DLD1 (cell line): ENCODE data around the gene MR1.

Source experiments
- in situ Hi-C: cut with HindIII; loops from 2 replicates; pipeline ENCODE4 v1.10.0; 2017; ENCODE audit warnings: low sequenced_read_pairs

Gene MR1

DNA sequence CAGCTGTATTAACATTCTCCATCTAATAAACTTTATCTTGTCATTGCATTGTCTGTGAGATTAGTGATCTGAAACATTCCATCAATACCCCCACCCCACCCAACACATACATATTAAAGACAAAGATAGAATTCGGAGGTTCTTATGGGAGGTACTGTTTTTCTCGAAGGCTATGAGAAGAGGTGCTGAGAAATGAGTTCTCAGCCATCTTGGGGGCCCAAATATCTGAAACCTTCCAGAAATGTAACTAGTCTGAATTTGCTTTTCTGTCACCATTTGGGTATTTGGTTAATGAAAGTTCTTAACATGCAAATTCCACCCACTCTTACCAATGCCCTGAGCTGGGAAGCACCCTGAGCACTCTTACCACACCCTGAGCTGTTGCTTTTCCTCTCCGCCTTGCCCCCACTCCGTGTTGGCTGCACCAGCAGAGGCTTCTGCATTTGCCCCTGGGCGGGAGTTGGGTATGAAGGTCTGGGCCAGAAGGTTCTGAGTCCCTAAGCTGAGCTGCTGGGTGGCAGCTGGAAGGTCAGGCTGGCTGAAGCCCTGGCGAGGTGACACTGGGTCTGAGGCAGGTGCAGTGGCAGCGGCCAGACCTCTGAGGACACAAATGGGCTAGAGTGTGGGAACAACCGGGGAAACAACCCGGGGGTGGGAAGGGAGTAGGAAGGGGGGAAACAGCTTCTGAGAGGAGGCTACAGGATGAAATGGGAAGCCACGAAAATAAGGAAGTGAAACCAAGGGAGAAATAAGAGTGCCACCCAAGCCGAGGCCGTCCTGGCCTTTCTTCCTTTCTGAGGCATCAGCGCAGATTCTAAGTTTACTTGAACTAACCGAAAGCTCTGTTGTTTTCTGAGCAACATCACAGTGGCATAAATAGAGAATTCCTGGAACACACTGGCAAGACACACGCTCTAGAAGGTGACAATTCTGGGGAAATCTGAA lies 28.4 kb downstream of the MR1 start:
- in situ Hi-C loops = no loop called here

DNA sequence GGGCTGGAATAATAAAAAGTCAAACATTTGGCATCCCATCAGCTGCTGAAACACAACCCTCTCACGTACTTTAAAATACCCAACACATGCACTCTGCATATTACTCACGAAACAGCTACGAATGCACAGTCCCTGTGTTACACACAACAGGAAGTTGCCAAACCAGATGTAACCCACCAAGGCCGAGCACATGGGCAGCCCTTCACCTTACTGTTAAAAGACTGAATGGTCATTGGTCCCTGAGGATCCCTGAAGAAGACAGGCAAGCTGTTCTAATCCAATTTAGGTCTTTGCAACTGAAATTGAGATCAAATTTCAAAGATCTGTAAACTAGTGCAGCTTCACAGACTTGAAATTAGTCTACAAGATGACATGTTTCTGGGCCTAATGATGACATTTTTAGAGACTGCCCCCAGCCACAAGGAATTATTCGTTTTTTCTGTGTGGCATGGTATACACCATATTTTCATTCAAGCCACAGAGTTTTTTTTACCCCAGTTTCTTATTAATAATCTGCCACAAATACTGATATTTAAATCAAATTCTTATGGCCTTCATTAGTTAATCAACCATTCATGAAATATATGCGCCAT lies 29.1 kb downstream of the MR1 start:
- in situ Hi-C loops = no loop called here

DNA sequence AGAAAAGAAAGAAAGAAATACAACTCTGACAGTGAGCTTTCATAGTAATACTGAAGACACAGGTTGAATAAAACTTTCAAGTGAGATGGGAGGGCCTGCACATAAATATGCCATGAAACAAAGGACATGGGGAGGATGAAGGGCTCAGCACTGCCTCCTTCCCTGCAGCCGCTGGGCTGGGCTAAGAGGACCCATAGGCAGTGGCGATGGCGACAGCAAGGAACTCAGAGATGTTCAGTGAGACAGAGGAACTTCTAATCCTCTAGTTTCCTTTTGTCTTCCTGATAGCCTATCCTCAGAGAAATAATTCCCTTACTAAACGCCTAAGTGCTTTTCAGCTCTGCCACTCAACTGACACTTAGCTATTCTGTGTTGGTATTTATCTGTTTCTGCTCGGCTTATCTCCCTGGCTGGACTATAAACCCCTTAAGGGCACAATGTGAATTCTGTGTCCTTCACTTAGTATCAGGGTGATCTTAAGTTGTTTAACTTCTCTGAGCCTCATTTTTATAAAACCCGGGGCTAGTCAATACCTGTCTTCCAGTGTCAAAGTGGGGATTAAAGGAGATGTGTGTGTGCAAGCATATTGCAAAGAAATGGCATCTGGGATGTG lies 30.3 kb downstream of the MR1 start:
- in situ Hi-C loops = no loop called here

DNA sequence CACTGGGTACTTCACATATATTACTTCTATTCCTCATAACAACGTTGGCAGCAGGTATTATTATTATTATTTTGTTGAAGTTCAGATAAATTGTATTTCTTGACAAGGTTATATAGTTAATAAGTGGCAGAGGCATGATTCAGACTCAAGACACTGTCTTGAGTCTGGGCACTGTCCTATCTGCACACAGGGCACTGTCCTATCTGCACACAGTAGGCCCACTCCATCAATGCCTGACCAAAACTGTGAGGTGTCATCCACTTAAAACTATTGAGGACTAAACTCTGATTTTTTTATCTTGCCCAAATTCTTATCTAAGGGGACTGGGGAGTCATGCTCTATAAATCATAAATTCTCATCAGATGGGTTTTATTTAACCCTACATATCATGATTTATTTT lies 30.9 kb downstream of the MR1 start:
- in situ Hi-C loops = no loop called here

DNA sequence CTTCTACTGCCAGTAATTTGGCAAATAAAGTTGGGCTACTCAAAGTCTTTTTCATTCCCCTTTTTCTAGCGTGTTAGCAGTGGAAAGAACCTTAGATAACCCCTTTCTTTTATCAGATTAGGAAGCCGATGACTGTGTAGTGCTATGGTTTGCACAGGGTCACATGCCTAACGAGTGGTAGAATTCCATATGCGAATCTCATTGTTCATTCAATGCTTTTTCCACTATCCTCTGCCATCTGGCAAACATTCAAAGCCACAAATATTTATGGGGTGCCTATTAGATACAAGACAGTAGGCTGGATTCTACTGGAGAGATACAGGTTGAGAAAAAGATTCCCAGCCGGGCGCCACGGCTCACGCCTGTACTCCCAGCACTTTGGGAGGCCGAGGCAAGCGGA lies 39.9 kb downstream of the MR1 start:
- in situ Hi-C loops = no loop called here

DNA sequence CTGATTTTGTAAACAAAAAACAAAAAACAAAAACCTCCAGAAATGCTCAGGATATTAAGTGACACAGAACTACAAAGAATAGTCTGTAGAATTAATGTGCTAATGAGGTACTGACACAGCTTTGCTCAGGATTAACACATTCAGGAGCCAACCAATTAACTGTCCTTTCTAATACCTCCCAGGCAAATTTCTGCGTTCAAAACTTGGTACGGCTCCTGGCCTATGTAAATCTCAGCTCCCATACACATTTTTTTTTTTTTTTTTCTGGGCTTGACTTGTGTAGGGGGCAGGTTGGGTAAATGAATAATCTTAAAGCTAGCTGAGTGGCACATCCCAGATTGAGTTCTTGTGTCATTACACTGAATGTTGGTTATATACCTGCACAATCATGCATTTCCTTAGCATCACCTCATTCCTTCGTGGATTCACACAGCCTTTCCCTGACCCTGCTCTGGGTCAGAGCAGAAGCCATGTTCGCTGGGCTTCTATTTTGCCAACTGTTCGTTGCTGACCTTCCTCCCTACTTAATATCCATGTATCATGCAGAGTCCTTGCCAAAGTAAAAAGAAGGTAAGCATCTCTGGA lies 42.1 kb downstream of the MR1 start:
- in situ Hi-C loops = no loop called here

DNA sequence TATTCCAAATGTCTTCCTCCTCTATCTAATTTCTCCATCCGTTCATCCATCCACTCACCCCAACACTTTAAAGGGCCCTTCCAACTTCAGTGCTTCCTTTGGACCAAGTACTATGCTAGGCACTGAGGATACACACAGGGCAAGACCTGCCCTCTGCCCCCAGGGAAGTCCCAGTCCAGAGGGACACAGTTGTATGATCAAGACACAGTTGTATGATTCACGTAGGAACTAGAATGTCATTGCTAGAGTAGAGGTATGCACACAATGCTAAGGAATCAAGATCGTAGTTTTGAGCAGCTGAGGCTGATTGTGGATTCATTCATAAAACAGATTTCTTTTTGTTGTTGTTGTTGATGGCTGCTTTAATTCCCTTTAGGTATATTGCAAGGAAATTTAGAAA lies 43.1 kb downstream of the MR1 start:
- in situ Hi-C loops = no loop called here

DNA sequence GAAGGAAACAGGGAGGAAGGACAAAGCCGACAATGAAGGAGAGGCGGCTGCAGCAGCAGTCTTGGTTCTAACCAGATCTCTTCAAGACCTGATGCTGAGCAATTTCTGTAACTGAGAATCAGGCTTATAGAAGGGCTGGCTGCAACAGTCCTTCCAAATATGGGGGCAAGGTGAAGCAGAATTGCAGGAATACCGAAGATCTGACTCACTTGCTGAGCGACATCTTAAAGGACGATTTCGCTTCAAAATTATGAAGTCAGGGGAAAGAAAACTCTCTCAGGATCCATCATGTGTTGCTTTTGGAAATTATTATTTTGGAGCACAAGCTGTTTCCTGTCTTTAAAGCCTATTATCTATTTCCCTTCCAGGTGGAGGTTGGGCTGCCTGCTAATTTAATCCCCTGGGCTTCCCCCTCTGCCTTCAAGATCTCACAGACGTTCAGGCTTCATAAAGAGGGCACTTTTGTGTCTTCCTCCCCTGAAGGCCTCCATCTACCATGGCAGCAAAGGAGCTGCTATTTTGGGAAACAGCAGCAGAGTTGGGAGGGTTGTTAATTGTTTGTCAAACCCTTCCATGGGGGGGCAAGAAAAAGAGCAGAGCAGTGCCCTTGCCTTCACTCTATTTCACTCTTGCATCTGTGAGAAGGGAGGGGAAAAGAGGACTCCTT lies 43.9 kb downstream of the MR1 start:
- in situ Hi-C loops = no loop called here

DNA sequence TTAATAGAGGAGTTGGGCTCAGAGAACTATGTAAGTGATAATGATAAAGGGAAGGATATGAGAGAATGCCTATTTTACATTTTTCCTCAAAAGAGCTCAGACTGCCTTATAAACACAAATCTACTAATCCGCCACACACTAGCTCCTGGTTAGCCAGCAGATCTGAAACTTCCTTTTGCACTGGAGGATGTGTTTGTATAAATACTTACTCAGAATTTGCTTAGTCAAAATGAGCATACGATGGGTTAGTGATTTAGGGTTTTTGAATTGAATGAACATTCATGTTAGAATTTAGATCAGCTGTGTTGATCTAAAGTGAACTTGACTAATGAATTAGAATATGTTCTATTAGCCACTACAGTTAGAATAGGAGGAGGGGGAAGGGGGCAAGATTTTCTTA lies 45.6 kb downstream of the MR1 start:
- in situ Hi-C loops = no loop called here

DNA sequence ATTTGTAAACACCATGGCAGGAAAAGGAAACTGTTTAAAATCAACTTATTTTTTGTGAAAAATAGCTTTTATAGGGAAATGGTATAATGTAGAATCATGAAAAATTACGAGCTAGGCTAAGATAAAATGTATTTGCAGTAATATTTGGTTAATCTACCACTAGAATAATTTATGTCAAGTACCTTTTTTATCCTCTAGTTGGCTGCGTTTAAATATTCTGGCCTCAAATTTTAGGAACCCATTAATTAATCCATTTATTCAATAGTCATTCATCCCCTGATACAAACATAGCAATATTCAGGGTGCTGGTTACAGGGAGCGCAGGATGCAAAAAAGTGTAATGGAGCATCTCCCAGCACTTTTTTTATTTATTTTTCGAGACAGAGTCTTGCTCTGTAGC lies 46.1 kb downstream of the MR1 start:
- in situ Hi-C loops = no loop called here

DNA sequence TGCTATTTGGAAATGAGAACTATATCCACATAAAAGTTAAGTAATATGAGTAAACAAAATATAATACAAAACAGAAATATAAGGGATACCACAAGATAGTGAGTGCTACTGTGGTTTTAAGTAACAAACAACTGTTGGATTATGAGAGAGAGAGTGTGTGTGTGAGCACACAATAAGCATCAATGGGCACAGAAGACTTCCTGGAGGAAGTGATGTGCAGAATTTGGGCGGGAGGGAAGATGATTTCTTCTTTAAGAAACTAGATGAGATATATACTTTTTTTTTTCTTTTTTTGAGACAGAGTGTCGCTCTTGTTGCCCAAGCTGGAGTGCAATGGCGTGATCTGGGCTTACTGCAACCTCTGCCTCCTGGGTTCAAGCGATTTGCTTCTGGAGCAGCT lies 46.8 kb downstream of the MR1 start:
- in situ Hi-C loops = no loop called here

DNA sequence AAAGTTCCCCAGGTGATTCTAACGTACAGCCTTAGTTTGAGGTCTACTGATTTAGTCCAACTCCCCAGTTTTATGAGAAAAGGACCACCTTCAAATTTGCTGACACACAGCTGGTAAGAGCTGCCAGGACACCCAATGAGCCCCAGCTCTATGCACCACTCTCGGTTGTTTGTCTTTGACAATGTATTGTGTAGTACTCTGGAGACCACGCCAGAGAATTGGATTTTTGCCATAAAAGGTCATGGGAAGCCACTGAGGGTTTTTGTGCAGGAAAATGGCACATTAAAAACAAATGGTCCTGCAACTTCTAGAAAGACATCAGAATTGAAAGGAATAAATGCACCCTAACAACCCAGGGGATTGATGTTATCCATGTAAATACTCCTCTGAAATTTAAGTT lies 47.6 kb downstream of the MR1 start:
- in situ Hi-C loops = no loop called here

DNA sequence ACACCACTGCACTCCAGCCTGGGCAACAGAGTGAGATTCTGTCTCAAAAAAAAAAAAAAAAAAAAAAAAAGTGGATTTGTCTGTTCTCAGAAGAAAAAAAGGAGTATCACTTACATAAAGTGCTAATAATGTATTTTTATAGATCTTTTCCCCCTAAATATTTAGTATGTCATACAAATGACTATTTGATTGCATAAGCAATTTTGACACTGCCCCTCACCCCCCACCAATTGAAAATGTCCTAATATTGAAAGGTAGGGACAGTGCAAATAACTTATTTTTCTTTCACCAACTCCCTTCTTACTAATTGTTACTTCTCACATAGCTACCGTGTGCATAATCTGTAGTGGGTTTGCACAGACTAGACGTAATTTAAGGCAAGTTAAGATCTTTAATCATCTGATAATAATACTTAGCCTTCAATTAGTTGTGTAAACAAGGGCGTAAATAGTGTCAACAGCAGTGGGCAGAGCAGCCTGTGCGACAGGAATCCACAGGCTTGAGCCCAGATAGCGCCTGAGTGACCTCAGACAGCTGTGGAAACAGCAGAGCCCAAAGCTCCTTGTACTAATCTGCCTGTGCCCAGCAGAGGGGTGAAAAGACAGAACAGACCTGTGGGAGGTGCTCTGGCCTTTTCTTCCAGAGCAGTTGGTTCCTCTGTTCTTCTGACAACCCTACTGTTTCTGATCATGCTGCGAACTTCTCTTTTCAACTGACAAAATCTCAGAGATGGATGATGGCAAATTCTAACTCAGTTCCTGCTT lies 50.2 kb downstream of the MR1 start:
- in situ Hi-C loops = no loop called here

DNA sequence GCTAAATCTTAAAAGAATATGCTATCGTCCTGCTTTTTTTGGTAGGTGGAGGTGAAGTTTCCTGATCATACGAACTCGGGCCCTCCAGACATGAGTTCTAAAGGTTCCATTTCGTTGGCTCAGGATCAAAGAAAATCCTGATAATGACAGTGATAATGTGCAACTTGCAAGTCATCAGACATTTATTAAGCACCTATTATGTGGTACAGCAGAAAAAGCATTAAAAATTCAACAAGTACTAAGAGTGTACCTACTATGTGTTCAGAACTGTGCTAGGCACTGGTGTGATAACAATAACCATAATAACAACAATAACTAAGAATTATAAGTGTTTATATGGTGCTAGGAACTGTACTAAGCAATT lies 50.8 kb downstream of the MR1 start:
- in situ Hi-C loops = no loop called here

DNA sequence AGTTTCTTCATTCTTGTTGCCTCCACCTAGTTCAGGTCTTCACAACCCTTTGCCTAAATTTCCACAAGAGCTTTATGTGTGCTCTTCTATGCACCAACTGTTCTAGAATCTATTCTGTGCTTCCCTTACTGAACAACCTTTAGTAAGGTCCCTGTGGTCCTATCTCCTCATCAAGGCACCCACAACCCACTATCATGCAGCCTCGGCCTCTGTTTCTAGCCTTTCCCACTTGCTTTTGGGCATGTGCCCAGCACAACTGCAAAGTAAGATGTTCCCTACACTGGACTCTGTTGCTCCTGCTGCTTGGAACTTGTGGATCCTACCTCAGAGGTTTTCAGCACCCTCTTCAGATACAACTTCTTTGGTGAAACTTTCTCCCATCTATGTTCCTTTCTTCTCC lies 52.3 kb downstream of the MR1 start:
- in situ Hi-C loops = no loop called here

DNA sequence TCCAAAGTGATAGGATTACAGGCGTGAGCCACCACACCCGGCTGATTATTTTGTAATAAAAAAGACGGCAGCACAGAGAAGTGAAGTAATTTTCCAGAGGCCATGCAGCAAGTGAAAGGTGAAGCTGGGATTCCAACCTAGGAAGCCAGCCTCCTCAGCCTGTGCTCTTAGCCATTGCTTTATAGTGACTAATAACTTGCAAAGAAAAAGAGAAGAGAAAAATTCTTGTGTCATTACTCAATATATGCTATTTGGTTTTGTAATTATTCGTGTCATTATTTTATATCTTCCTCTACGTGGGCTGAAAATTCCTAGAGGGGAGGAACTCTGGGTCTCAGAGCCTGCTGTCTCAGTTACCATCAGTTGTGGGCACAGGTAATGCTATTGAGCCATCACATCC lies 53.1 kb downstream of the MR1 start:
- in situ Hi-C loops = no loop called here

DNA sequence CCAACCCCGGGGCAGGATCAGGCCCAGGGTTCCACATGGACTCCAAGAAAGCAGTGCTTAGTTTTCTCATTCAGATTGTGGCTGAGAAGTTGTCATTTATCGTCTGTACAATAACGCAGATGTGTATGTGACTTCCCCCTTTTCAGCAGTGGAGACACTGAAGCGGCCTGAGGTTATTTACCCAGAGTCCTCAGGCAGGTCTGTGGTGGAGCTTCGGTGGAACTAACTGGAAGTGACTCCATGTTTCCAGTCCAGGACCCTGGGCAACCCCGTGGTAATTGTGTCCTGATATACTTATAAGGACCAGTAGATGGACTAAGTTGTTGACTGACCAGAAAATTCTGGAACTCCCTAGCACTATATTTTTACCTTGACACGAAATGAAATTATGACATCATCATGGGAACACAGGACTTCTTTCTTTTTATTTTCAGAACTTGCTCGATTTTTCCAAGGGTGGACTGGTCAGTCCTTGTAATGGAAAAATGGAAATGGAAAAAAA lies 53.7 kb downstream of the MR1 start:
- in situ Hi-C loops = no loop called here

DNA sequence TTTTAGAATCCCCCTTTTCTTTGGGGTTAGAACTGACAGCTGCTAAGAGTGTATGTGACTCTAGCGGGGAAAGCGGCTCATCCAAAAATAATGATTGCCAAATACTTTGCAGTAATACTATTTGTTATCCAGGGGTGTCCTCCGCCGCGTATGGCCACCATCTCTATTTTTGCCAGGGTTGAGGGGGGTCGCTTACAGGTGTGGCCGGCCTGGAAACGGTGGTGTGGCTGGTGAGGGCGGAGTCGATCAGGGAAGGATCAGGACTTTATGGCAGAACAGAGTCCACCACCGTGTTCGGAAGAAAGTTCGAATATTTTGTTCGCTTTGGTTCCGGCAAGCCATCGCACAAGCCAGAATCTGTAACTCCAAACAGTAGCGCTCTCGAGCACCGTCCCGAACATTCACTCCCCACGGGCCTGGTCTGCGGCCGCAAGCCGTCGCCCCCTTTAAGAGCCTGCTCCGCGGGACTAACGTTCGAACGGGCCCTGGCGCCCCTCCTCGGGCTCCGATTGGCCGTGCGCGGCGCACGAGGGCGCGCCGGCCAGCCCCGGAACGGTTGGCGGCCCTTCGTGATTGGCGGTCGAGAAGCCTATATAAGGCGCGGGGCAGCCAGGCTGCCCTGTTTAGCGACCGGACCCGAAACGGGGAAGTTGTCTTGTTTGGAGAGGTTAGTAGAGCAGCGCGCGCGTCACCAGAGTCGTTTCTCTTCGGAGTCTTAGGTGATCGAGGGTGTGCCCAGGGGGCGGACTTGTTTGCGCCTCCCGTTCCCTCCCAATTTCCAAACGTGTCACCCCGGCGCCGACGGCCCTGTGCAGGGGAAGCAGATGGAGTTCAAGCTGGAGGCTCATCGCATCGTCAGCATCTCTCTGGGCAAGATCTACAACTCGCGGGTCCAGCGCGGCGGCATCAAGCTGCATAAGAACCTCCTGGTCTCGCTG lies 54.6 kb downstream of the MR1 start, which contains the start of gene IER5:
TSS of gene IER5 (plus strand) at position 622 of the 938 bp plus-strand sequence. CDS start at position 825, 203 bp downstream.
- in situ Hi-C loops = no loop called here

DNA sequence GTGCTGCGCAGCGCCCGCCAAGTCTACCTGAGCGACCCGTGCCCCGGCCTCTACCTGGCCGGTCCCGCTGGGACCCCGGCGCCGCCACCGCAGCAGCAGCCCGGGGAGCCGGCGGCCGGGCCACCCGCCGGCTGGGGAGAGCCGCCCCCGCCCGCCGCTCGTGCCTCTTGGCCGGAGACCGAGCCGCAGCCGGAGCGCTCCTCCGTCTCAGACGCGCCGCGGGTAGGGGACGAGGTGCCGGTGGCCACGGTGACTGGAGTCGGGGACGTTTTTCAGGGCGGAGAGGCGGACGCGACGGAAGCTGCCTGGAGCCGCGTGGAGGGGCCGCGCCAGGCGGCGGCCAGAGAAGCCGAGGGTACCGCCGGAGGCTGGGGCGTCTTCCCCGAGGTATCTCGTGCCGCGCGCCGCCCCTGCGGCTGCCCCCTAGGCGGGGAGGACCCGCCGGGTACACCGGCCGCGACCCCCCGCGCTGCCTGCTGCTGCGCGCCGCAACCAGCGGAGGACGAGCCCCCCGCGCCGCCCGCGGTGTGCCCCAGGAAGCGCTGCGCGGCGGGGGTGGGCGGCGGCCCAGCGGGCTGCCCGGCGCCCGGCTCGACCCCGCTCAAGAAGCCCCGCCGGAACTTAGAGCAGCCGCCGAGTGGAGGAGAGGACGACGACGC lies 55.4 kb downstream of the MR1 start:
- in situ Hi-C loops = no loop called here
